HL-60 (cell line): ENCODE data around the gene EMID1.
"Not testable (repeated sequence)": the region's sequence is repeated elsewhere in the genome, so short reads cannot be mapped to it uniquely, and the experiment has no call there.

Experiments
- DNase-seq, 2 experiments: peaks; one replicate each; pipeline ENCODE4 v3.0.0-alpha.2; 2010 to 2020; ENCODE audit warnings: low read depth in 1 of 2, low spot score in 1 of 2
- H3K27ac ChIP-seq: fragments of 250-450 bp; sonication (Bioruptor Pico); replicated peaks from 2 replicates; pipeline ENCODE4 v1.5.1; 2020; ENCODE audit warnings: mild to moderate bottlenecking, moderate library complexity
- H3K27me3 ChIP-seq: fragments of 250-450 bp; sonication (Bioruptor Pico); 2 replicates; pipeline ENCODE4 v1.5.1; 2021; ENCODE audit warnings: mild to moderate bottlenecking, moderate library complexity; ENCODE audit not compliant: insufficient read depth, poor library complexity, severe bottlenecking
- H3K4me3 ChIP-seq: replicated peaks from 2 replicates; pipeline ENCODE4 v1.5.1; 2011; ENCODE audit warnings: mild to moderate bottlenecking, control low read depth, low read length; ENCODE audit not compliant: insufficient read depth
- GABPA ChIP-seq: IDR thresholded peaks from 2 replicates; pipeline ENCODE4 v1.6.1; 2012; ENCODE audit warnings: low read depth
- POLR2AphosphoS5 ChIP-seq: IDR thresholded peaks from 2 replicates; pipeline ENCODE4 v1.6.1; 2012; ENCODE audit warnings: low read depth
- SPI1 ChIP-seq: IDR thresholded peaks from 2 replicates; pipeline ENCODE4 v1.6.1; 2012; ENCODE audit warnings: low read depth, mild to moderate bottlenecking, borderline replicate concordance
- TF ChIP-seq, protein P1 (sequence below): IDR thresholded peaks from 2 replicates; pipeline ENCODE4 v1.6.1; 2012; ENCODE audit warnings: low read depth; ENCODE audit not compliant: insufficient replicate concordance
- TF ChIP-seq, protein P2 (sequence below): IDR thresholded peaks from one replicate; pipeline ENCODE4 v1.5.1; 2011; ENCODE audit warnings: low read length, control low read depth, inconsistent platforms; ENCODE audit not compliant: insufficient read depth

EMID1 gene

DNA sequence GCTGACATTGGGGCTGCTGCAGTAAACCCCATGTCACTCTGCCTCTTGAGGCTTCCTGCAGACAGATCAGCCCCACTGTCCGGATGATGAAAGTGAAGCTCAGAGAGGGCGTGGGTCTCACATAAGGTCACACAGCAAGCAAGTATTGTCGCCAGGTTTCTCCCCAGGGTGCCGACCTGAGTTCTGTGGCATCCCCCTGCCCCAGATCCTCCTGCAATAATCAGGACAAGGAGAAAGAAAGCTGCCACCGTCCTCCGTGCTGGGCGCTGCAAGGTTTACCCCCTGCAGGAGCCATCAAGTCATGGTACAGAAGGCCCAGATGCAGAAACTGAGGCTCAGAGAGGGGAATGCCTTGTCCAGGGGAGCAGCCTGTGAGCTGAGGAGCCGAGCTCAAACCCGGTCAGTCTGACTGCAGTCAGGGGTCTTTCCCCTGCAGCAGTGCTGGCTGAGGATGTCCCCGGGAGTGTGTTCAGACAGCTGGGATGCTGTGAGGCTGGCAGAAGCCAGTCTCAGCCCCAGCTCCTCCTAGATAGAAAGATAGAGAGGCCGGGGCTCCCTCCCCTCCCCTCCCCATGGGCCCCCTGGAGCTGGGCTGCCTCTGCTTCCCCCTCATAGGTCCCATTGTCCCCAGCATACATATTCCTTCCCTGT lies 13.2 kb downstream of the EMID1 start:
- Histone ChIP-seq H3K4me3 (no peak overlapping the region), H3K27ac (no peak overlapping the region), H3K27me3 (no peaks in the 10 kb centered on the region)
- no peak for DNase-seq
- no peak for TF ChIP-seq POLR2AphosphoS5
- TF ChIP-seq, protein P1, sequence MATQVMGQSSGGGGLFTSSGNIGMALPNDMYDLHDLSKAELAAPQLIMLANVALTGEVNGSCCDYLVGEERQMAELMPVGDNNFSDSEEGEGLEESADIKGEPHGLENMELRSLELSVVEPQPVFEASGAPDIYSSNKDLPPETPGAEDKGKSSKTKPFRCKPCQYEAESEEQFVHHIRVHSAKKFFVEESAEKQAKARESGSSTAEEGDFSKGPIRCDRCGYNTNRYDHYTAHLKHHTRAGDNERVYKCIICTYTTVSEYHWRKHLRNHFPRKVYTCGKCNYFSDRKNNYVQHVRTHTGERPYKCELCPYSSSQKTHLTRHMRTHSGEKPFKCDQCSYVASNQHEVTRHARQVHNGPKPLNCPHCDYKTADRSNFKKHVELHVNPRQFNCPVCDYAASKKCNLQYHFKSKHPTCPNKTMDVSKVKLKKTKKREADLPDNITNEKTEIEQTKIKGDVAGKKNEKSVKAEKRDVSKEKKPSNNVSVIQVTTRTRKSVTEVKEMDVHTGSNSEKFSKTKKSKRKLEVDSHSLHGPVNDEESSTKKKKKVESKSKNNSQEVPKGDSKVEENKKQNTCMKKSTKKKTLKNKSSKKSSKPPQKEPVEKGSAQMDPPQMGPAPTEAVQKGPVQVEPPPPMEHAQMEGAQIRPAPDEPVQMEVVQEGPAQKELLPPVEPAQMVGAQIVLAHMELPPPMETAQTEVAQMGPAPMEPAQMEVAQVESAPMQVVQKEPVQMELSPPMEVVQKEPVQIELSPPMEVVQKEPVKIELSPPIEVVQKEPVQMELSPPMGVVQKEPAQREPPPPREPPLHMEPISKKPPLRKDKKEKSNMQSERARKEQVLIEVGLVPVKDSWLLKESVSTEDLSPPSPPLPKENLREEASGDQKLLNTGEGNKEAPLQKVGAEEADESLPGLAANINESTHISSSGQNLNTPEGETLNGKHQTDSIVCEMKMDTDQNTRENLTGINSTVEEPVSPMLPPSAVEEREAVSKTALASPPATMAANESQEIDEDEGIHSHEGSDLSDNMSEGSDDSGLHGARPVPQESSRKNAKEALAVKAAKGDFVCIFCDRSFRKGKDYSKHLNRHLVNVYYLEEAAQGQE, result no peak
- TF ChIP-seq GABPA, result no peak
- TF ChIP-seq, protein P2, sequence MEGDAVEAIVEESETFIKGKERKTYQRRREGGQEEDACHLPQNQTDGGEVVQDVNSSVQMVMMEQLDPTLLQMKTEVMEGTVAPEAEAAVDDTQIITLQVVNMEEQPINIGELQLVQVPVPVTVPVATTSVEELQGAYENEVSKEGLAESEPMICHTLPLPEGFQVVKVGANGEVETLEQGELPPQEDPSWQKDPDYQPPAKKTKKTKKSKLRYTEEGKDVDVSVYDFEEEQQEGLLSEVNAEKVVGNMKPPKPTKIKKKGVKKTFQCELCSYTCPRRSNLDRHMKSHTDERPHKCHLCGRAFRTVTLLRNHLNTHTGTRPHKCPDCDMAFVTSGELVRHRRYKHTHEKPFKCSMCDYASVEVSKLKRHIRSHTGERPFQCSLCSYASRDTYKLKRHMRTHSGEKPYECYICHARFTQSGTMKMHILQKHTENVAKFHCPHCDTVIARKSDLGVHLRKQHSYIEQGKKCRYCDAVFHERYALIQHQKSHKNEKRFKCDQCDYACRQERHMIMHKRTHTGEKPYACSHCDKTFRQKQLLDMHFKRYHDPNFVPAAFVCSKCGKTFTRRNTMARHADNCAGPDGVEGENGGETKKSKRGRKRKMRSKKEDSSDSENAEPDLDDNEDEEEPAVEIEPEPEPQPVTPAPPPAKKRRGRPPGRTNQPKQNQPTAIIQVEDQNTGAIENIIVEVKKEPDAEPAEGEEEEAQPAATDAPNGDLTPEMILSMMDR, result no peak
- no peak for TF ChIP-seq SPI1

DNA sequence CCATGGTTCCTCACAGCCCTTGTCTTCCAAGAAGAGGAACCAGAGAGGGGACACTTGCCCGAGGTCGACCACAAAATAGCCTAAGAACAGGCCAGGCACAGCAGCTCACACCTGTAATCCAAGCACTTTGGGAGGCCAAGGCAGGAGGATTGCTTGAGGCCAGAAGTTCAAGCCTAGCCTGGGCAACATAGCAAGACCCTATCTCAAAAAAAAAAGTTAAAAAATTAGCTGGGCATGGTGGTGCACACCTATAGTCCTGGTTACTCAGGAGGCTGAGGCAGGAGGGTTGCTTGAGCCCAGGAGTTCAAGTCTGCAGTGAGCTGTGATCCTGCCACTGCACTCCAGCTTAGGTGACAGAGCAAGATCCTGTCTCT lies 13.7 kb downstream of the EMID1 start:
- DNase-seq, H3K27me3 ChIP-seq, H3K27ac ChIP-seq, H3K4me3 ChIP-seq: not testable (repeated sequence)

DNA sequence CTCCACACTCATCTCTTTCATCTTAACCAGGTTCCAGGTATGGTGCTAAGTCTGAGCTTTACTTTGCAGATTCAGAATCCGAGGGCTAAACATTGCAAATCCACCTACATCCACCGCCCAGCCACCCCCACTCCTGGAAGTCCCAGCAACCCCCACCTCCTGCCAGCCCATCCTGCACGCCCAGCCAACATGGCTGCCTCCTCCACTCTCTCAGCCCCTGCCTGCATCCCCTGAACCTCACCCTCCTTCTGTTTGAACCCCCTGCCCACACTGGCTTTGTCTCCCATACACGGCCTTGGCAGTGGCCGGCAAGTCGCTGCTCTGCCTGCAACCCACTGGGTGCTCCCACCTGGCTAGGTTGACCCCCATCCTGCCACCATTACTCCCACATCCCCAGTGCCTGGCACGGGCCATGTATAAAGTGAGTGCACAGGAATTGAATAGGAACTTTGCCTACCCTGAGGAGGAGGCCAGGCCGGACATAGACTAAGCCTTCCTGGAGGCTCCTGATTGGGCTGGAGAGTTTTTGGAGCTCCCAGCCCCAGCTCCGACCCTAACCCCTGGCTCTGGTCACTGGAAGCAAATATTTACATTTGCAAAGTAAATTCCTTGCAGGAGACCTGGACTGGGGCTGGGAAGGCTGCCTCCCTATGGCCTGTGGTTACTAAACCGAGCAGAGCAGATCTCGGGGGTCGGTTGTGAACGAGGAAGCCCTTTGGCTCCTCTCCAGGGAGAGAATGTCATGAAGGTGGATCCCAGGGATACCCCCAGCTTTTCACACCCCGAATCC lies 14.4 kb downstream of the EMID1 start:
- no peak overlapping the region for H3K27ac ChIP-seq
- TF ChIP-seq, protein P2, result no peak
- TF ChIP-seq, protein P1, result no peak
- TF ChIP-seq POLR2AphosphoS5, result no peak
- TF ChIP-seq SPI1, result no peak
- no peak for TF ChIP-seq GABPA
- DNase-seq, result no peak
- H3K4me3 ChIP-seq, result no peak overlapping the region
- H3K27me3 ChIP-seq, result no peaks in the 10 kb centered on the region

DNA sequence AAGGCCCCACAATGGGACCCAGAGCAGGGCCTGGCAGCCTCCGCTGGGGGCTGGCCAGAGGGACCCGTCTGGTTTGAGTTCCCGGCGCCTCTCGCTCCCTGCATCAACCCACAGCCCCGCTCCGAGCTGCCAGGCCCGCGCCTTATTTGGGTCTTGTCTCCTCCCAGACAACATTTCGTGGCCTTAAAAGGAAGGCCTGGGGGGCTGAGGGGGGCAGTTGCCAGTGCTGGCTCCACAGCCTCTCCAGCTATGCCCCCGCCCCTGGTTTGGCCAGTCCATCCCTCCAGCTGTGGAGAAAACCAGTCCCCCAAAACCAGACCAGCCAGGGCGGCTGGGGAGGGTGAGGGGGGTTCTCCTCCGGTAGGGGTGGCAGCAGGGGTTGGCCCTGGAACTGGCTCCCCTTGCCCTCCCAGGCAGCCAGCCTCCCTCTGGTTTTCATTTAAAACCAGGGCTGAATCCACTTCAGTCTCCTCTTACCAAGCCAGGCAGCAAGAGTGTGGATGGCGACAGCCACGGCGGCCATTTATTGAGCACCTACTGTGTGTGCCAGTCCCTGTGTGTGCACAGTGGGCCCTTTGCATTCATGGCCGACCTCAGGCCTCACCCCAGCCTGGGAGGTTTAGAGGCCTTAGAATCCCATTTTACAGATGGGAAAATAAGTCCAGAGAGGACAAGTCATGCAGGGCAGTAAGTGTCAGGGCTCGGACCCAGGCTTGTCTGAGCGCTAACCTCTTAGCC lies 18.6 kb downstream of the EMID1 start:
- no peaks in the 10 kb centered on the region for H3K27me3 ChIP-seq
- no peak overlapping the region for H3K4me3 ChIP-seq
- TF ChIP-seq, protein P2, result no peak
- TF ChIP-seq SPI1 (no peak), POLR2AphosphoS5 (no peak), GABPA (no peak)
- TF ChIP-seq, protein P1, result no peak
- no peak overlapping the region for H3K27ac ChIP-seq
- DNase-seq, result no peak
